Calu3 (cell line): ENCODE results near the gene CBFA2T2. TPM values are rescaled to one million over a fixed set of nuclear protein-coding genes. Genes with fewer than 3 reads are reported as not detected.

Experiments used
- BruUV-seq: library from RNA; stranded (reverse); fragments of 400-500 nt; replicated peaks from 2 replicates; lab custom pipeline; 2021; lab: Mats Ljungman, UMichigan
- CTCF ChIA-PET: fragments of 300-600 bp; sonication (Branson Sonifier 250); formaldehyde crosslinking; loops from one replicate; lab custom pipeline; 2022; ENCODE audit warnings: antibody characterized with exemption; lab: Charles Lee
- DNase-seq: peaks from one replicate; pipeline ENCODE4 v3.0.0; 2022
- H3K27ac Mint-ChIP-seq: one replicate; pipeline ENCODE4 v1.8.0; 2022; ENCODE audit warnings: mixed read lengths; ENCODE audit not compliant: unreplicated experiment
- H3K27me3 Mint-ChIP-seq: one replicate; pipeline ENCODE4 v1.8.0; 2022; ENCODE audit warnings: mixed read lengths; ENCODE audit not compliant: unreplicated experiment
- H3K36me3 Mint-ChIP-seq: one replicate; pipeline ENCODE4 v1.8.0; 2022; ENCODE audit warnings: mild to moderate bottlenecking, moderate library complexity, mixed read lengths; ENCODE audit not compliant: insufficient read depth, unreplicated experiment
- H3K4me1 Mint-ChIP-seq: one replicate; pipeline ENCODE4 v1.8.0; 2022; ENCODE audit warnings: mild to moderate bottlenecking, low read depth, mixed read lengths; ENCODE audit not compliant: unreplicated experiment
- H3K4me3 Mint-ChIP-seq: one replicate; pipeline ENCODE4 v1.8.0; 2022; ENCODE audit warnings: mild to moderate bottlenecking, low read depth, moderate library complexity, mixed read lengths; ENCODE audit not compliant: unreplicated experiment
- H3K9me3 Mint-ChIP-seq: one replicate; pipeline ENCODE4 v1.8.0; 2022; ENCODE audit warnings: low read depth, mixed read lengths; ENCODE audit not compliant: unreplicated experiment
- intact Hi-C: fragments of 100-400 bp; cut with micrococcal nuclease; formaldehyde crosslinking; loops from one replicate; pipeline ENCODE4 v1.10.0; 2022; ENCODE audit not compliant: unreplicated experiment
- total RNA-seq: library from RNA; stranded (reverse); gene quantifications from 2 replicates; pipeline ENCODE4 v1.2.3, GENCODE V29; 2022
- TF ChIP-seq, protein P1 (sequence below): fragments of 200-600 bp; IDR thresholded peaks from one replicate; pipeline ENCODE4 v1.8.0; 2022; ENCODE audit warnings: antibody characterized with exemption; ENCODE audit not compliant: unreplicated experiment

CBFA2T2 gene
- total RNA-seq, 1 experiment from 2014 or later, result 20.5 TPM

DNA sequence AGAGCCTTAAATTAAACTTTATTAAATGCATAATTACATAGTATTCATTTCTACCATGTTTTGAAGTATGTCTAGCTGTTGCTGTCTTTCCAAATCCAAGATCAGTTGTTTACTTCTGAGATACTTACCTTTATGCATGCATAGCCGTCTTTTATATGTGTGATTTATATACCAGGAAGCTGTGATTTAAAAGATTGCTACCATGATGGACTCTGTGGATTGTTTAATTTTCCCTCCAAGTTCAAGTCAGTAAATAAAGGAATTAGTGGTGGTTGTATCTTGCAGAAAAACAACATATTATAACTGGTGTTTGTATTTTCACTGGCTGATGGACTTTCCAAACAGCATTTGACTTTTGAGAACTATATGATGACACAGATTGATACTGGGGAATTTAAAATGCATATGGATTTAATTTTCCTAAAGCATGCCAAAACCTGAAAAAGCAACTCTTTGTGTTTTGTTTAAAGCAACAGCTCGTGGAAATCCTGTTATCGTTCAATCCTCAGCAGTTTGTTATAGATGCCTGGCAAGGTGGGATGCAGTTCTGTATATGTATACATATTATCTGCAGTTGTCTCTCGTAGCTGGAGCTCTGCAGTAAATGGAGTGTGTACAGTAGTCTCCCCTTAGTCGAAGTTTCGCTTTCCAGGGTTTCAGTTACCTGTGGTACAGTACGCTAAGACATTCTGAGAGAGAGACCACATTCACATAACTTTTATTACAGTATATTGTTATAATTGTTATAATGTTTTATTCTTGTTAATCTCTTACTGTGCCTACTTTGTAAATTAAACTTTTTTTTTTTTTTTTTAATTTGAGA is 77.1 kb downstream of the CBFA2T2 start:
- H3K27me3 Mint-ChIP-seq, result no peaks in the 10 kb centered on the region
- BruUV-seq, result no TSS peak
- TF ChIP-seq, protein P1, sequence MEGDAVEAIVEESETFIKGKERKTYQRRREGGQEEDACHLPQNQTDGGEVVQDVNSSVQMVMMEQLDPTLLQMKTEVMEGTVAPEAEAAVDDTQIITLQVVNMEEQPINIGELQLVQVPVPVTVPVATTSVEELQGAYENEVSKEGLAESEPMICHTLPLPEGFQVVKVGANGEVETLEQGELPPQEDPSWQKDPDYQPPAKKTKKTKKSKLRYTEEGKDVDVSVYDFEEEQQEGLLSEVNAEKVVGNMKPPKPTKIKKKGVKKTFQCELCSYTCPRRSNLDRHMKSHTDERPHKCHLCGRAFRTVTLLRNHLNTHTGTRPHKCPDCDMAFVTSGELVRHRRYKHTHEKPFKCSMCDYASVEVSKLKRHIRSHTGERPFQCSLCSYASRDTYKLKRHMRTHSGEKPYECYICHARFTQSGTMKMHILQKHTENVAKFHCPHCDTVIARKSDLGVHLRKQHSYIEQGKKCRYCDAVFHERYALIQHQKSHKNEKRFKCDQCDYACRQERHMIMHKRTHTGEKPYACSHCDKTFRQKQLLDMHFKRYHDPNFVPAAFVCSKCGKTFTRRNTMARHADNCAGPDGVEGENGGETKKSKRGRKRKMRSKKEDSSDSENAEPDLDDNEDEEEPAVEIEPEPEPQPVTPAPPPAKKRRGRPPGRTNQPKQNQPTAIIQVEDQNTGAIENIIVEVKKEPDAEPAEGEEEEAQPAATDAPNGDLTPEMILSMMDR, result no peak
- no peak for DNase-seq
- intact Hi-C loops, result no loop called here
- H3K27ac Mint-ChIP-seq, result no peak overlapping the region
- no peak overlapping the region for H3K4me3 Mint-ChIP-seq
- CTCF ChIA-PET, result no interaction called here
- peaks cover 8% of the 10 kb centered on the region for H3K4me1 Mint-ChIP-seq
- H3K36me3 Mint-ChIP-seq, result no peaks in the 10 kb centered on the region
- H3K9me3 Mint-ChIP-seq, result no peaks in the 10 kb centered on the region

DNA sequence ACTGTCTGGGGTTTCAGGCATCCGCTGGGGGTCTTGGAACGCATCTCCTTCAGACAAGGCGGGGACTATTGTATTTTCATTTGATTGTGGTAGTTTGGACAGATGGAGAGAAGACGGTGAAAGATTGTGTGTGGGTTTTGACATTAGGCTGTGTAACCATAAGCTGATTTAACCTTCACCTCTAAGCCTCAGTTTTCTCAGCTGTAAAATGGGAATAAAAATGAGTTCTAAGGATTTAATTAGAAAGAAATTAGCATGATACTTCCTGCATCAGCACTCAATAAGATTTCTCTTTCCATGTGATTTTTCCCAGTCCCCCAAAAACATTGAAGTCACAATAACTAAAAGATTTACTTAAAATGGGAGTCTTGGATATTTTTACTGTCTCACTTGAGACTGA is 78.1 kb downstream of the CBFA2T2 start:
- Mint-ChIP-seq H3K9me3 (no peaks in the 10 kb centered on the region), H3K27ac (no peak overlapping the region), H3K4me3 (no peak overlapping the region), H3K27me3 (no peaks in the 10 kb centered on the region), H3K36me3 (no peaks in the 10 kb centered on the region), H3K4me1 (no peaks in the 10 kb centered on the region)
- CTCF ChIA-PET, result no interaction called here
- intact Hi-C loops, result no loop called here
- BruUV-seq, result no TSS peak
- DNase-seq, result no peak
- TF ChIP-seq, protein P1, result no peak

DNA sequence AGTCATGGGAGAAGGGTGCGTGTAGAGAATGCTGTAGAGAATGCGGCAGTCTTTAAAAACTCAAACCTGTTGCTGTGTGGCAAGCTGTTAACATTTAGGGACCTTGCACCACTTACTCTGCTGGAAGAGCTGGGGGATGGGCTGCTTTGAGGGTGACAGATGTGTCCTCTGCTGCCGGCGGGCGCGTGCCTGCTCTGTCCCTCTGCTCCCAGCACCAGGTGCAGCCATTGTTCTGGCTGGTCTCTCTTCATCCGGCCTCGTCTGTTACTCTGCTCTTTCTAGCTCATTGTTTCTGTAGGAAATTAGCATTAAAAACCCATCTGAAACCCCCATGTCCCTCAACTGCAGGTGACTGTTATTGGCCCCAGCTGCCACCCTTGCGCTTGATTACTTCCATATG is 78.5 kb downstream of the CBFA2T2 start:
- CTCF ChIA-PET, result no interaction called here
- Mint-ChIP-seq H3K27ac (no peak overlapping the region), H3K36me3 (no peaks in the 10 kb centered on the region), H3K4me1 (no peaks in the 10 kb centered on the region), H3K4me3 (no peak overlapping the region), H3K27me3 (no peaks in the 10 kb centered on the region), H3K9me3 (no peaks in the 10 kb centered on the region)
- no peak for DNase-seq
- TF ChIP-seq, protein P1, result no peak
- intact Hi-C loops, result no loop called here
- BruUV-seq, result no TSS peak

DNA sequence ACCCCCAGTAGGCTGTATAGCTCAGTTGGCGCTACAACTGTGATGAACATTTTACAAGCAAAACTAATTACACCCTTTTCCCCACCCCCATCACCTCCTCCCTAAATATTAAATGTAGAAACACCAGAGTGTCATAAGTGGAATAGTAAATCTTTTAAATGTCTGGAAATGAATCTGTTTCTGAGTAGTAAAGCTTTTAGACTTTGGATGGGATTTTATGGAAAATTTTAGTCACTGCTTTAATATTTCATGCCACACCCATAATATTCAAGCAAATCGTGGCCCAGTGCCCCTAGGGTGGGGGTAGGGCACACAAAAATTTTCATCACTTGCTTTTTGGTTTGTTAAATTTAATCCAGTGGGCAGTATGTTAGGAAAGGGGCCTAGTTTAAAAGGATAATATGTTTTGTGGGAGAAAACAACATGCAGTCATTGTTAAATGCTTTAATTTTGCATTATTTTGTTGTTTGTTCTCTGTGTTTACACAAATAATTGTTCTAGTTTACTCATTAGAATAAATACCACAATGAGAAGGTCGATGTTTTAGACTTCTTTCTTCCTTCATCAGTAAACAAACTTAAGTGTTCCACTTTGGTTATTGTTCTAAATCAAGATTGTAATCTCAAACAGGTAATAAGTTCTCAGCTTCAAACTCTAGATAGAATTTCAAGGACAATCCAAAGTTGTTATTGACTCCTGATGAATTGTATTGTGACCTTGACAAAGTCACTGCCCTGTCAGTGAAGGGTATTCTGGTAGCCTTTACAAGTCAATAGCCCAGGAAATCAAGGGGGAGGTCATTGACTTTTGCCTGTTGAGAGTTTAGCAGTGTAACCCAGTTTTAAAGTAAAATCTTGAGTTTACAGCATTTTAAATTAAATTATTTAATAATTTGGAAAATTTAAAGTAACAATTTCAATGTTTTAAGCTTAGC is 79.2 kb downstream of the CBFA2T2 start:
- Mint-ChIP-seq H3K4me1 (no peaks in the 10 kb centered on the region), H3K27me3 (no peaks in the 10 kb centered on the region), H3K9me3 (no peaks in the 10 kb centered on the region), H3K36me3 (no peaks in the 10 kb centered on the region), H3K4me3 (no peak overlapping the region), H3K27ac (no peak overlapping the region)
- no TSS peak for BruUV-seq
- intact Hi-C loops, result no loop called here
- DNase-seq, result no peak
- CTCF ChIA-PET, result no interaction called here
- TF ChIP-seq, protein P1, result no peak
